HEK293 (cell line): ENCODE measurements around the gene PLD6.

Experiments
- HOXC10 ChIP-seq: sonication (generic); formaldehyde crosslinking; IDR thresholded peaks from 2 replicates; pipeline ENCODE4 v1.8.1; 2023; ENCODE audit warnings: mild to moderate bottlenecking, missing genetic modification reagents
- SP7 ChIP-seq: fragments of 450-650 bp; formaldehyde crosslinking; IDR thresholded peaks from 2 replicates; pipeline ENCODE4 v1.5.1; 2016; ENCODE audit warnings: missing biosample characterization, missing genetic modification characterization
- ZBTB1 ChIP-seq: fragments of 450-650 bp; formaldehyde crosslinking; IDR thresholded peaks from 2 replicates; pipeline ENCODE4 v1.5.1; 2016; ENCODE audit warnings: missing biosample characterization, missing genetic modification characterization
- ZFP3 ChIP-seq: fragments of 450-650 bp; formaldehyde crosslinking; IDR thresholded peaks from 2 replicates; pipeline ENCODE4 v1.5.1; 2016; ENCODE audit warnings: low read depth, missing biosample characterization, missing genetic modification characterization
- ZIC2 ChIP-seq: fragments of 450-650 bp; formaldehyde crosslinking; IDR thresholded peaks from 2 replicates; pipeline ENCODE4 v1.5.1; 2016; ENCODE audit warnings: missing biosample characterization, missing genetic modification characterization
- ZNF10 ChIP-seq: fragments of 450-650 bp; formaldehyde crosslinking; IDR thresholded peaks from 2 replicates; pipeline ENCODE4 v1.5.1; 2017; ENCODE audit warnings: missing biosample characterization, missing genetic modification characterization
- ZNF114 ChIP-seq: fragments of 450-650 bp; formaldehyde crosslinking; IDR thresholded peaks from 2 replicates; pipeline ENCODE4 v1.5.0; 2017; ENCODE audit warnings: missing biosample characterization, missing genetic modification characterization
- ZNF24 ChIP-seq: fragments of 450-650 bp; formaldehyde crosslinking; IDR thresholded peaks from 2 replicates; pipeline ENCODE4 v1.5.1; 2016; ENCODE audit warnings: missing biosample characterization, missing genetic modification characterization
- ZNF274 ChIP-seq, 2 experiments: fragments of 200-500 bp in 1 of 2; fragments of 450-650 bp in 1 of 2; sonication (Bioruptor generic) in 1 of 2; formaldehyde crosslinking in 1 of 2; IDR thresholded peaks; 2 replicates each; pipeline versions ENCODE4 v1.5.1 to v1.6.1; 2014 to 2016; ENCODE audit warnings: borderline replicate concordance in 1 of 2, inconsistent platforms in 1 of 2, low read length in 1 of 2, missing biosample characterization in 1 of 2, missing genetic modification characterization in 1 of 2
- ZNF292 ChIP-seq: fragments of 450-650 bp; formaldehyde crosslinking; IDR thresholded peaks from 2 replicates; pipeline ENCODE4 v1.5.1; 2016; ENCODE audit warnings: low read depth, missing biosample characterization, missing genetic modification characterization, borderline replicate concordance
- ZNF426 ChIP-seq: fragments of 450-650 bp; formaldehyde crosslinking; IDR thresholded peaks from 2 replicates; pipeline ENCODE4 v1.5.1; 2017; ENCODE audit warnings: missing biosample characterization, missing genetic modification characterization, mild to moderate bottlenecking, inconsistent platforms, moderate library complexity
- ZNF513 ChIP-seq: fragments of 450-650 bp; IDR thresholded peaks from 2 replicates; pipeline ENCODE4 v1.5.1; 2018; ENCODE audit warnings: missing biosample characterization, missing genetic modification characterization
- ZNF514 ChIP-seq: fragments of 450-650 bp; formaldehyde crosslinking; IDR thresholded peaks from 2 replicates; pipeline ENCODE4 v1.5.1; 2016; ENCODE audit warnings: missing biosample characterization, missing genetic modification characterization
- ZNF549 ChIP-seq: fragments of 450-650 bp; IDR thresholded peaks from 2 replicates; pipeline ENCODE4 v1.5.1; 2018; ENCODE audit warnings: missing biosample characterization, missing genetic modification characterization, mild to moderate bottlenecking, inconsistent platforms, moderate library complexity
- ZNF558 ChIP-seq: fragments of 450-650 bp; formaldehyde crosslinking; IDR thresholded peaks from 2 replicates; pipeline ENCODE4 v1.5.1; 2016; ENCODE audit warnings: missing biosample characterization, missing genetic modification characterization
- ZNF560 ChIP-seq: fragments of 450-650 bp; formaldehyde crosslinking; IDR thresholded peaks from 2 replicates; pipeline ENCODE4 v1.5.1; 2017; ENCODE audit warnings: missing biosample characterization, missing genetic modification characterization, borderline replicate concordance
- ZNF629 ChIP-seq: fragments of 450-650 bp; formaldehyde crosslinking; IDR thresholded peaks from 2 replicates; pipeline ENCODE4 v1.5.1; 2017; ENCODE audit warnings: missing biosample characterization, missing genetic modification characterization
- ZNF658 ChIP-seq: fragments of 450-650 bp; formaldehyde crosslinking; IDR thresholded peaks from 2 replicates; pipeline ENCODE4; 2016; ENCODE audit warnings: missing biosample characterization, missing genetic modification characterization
- ZNF664 ChIP-seq: fragments of 450-650 bp; formaldehyde crosslinking; IDR thresholded peaks from 2 replicates; pipeline ENCODE4 v1.5.1; 2016; ENCODE audit warnings: missing biosample characterization, missing genetic modification characterization
- ZNF670 ChIP-seq: fragments of 450-650 bp; formaldehyde crosslinking; IDR thresholded peaks from 2 replicates; pipeline ENCODE4 v1.5.1; 2016; ENCODE audit warnings: missing biosample characterization, missing genetic modification characterization, low read depth
- ZNF692 ChIP-seq: fragments of 450-650 bp; formaldehyde crosslinking; IDR thresholded peaks from 2 replicates; pipeline ENCODE4 v1.5.1; 2016; ENCODE audit warnings: missing biosample characterization, missing genetic modification characterization
- ZNF707 ChIP-seq: fragments of 450-650 bp; formaldehyde crosslinking; IDR thresholded peaks from 2 replicates; pipeline ENCODE4 v1.5.1; 2016; ENCODE audit warnings: missing biosample characterization, missing genetic modification characterization
- ZNF830 ChIP-seq: fragments of 450-650 bp; IDR thresholded peaks from 2 replicates; pipeline ENCODE4 v1.5.0; 2018; ENCODE audit warnings: missing biosample characterization, missing genetic modification characterization, low read depth, mild to moderate bottlenecking, moderate library complexity
- ZSCAN16 ChIP-seq: fragments of 450-650 bp; formaldehyde crosslinking; IDR thresholded peaks from 2 replicates; pipeline ENCODE4 v1.5.1; 2016; ENCODE audit warnings: missing biosample characterization, missing genetic modification characterization
- ZSCAN30 ChIP-seq: fragments of 450-650 bp; IDR thresholded peaks from 2 replicates; pipeline ENCODE4 v1.5.1; 2018; ENCODE audit warnings: missing biosample characterization, mild to moderate bottlenecking, missing genetic modification characterization, moderate library complexity
- TF ChIP-seq, protein P1 (sequence below): fragments of 450-650 bp; formaldehyde crosslinking; conservative IDR thresholded peaks from 2 replicates; pipeline ENCODE4 v1.5.1; 2016; ENCODE audit warnings: low read depth, missing biosample characterization, missing genetic modification characterization
- TF ChIP-seq, protein P2 (sequence below): fragments of 450-650 bp; formaldehyde crosslinking; IDR thresholded peaks from 2 replicates; pipeline ENCODE4 v1.5.1; 2016; ENCODE audit warnings: missing biosample characterization, missing genetic modification characterization, low read depth
- TF ChIP-seq, protein P3 (sequence below): fragments of 450-650 bp; formaldehyde crosslinking; IDR thresholded peaks from 2 replicates; pipeline ENCODE4 v1.5.1; 2016; ENCODE audit warnings: missing biosample characterization, missing genetic modification characterization

PLD6 gene

DNA sequence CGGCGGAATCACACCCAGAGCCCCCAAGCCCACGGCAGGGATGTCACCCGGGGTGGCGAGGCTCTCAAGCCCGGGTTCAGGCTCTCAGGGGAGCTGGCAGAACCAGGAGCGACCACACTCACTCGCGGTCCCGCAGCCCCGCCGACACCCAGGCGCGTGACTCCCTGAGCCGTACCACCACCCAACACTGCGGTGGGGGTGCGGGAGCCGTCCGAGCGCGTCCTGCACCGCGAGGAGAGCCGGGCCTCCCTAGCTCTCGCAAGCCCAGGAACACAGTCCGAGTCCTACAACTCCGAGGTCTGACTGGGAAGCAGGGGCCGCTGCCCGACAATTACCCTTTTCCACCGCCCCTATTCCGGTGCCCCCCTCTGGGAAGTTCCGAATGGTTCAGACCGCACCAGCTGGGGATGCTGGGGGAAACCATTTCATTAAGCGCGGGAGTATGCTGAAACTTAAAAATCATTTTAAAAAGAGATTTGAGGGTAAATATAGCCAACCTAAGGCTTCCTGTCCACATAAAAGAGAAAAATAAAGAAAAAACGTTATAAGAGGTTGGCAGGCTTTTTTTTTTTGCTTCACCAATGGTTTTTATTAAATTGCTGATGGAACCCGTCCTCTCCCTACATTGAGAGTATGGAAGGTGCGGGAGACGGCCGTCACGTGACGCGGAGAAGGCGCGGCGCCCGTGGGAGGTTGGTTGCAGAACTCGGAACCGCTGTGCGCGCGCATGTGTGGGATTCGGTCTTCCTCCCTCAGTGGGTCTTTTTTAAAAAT is 31.1 kb upstream of the PLD6 start, which contains the start of gene FLCN (continued):
- TF ChIP-seq, protein P1, sequence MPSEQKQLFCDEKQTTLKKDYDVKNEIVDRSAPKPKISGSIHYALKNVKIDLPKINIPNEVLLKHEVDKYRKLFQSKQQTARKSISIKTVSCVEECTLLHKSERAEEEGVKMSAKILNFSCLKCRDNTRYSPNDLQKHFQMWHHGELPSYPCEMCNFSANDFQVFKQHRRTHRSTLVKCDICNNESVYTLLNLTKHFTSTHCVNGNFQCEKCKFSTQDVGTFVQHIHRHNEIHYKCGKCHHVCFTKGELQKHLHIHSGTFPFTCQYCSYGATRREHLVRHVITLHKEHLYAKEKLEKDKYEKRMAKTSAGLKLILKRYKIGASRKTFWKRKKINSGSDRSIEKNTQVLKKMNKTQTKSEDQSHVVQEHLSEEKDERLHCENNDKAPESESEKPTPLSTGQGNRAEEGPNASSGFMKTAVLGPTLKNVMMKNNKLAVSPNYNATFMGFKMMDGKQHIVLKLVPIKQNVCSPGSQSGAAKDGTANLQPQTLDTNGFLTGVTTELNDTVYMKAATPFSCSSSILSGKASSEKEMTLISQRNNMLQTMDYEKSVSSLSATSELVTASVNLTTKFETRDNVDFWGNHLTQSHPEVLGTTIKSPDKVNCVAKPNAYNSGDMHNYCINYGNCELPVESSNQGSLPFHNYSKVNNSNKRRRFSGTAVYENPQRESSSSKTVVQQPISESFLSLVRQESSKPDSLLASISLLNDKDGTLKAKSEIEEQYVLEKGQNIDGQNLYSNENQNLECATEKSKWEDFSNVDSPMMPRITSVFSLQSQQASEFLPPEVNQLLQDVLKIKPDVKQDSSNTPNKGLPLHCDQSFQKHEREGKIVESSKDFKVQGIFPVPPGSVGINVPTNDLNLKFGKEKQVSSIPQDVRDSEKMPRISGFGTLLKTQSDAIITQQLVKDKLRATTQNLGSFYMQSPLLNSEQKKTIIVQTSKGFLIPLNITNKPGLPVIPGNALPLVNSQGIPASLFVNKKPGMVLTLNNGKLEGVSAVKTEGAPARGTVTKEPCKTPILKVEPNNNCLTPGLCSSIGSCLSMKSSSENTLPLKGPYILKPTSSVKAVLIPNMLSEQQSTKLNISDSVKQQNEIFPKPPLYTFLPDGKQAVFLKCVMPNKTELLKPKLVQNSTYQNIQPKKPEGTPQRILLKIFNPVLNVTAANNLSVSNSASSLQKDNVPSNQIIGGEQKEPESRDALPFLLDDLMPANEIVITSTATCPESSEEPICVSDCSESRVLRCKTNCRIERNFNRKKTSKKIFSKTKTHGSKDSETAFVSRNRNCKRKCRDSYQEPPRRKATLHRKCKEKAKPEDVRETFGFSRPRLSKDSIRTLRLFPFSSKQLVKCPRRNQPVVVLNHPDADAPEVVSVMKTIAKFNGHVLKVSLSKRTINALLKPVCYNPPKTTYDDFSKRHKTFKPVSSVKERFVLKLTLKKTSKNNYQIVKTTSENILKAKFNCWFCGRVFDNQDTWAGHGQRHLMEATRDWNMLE (tag by site-specific recombination): no peak
- TF ChIP-seq, protein P2, sequence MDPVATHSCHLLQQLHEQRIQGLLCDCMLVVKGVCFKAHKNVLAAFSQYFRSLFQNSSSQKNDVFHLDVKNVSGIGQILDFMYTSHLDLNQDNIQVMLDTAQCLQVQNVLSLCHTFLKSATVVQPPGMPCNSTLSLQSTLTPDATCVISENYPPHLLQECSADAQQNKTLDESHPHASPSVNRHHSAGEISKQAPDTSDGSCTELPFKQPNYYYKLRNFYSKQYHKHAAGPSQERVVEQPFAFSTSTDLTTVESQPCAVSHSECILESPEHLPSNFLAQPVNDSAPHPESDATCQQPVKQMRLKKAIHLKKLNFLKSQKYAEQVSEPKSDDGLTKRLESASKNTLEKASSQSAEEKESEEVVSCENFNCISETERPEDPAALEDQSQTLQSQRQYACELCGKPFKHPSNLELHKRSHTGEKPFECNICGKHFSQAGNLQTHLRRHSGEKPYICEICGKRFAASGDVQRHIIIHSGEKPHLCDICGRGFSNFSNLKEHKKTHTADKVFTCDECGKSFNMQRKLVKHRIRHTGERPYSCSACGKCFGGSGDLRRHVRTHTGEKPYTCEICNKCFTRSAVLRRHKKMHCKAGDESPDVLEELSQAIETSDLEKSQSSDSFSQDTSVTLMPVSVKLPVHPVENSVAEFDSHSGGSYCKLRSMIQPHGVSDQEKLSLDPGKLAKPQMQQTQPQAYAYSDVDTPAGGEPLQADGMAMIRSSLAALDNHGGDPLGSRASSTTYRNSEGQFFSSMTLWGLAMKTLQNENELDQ (tag by site-specific recombination): no peak
- TF ChIP-seq ZNF513 (tag by site-specific recombination) (no peak), SP7 (tag by site-specific recombination) (peak; percentile 91), ZSCAN30 (peak; percentile 42; the same call in 1 of the 2 replicates), ZIC2 (tag by site-specific recombination) (peak; percentile 57), ZNF274 (IDR thresholded peaks at IDR 0.05; ENCODE audit: low read length) (no peak), ZNF274 (tag by site-specific recombination; IDR thresholded peaks at IDR 0.05; ENCODE audit: borderline replicate concordance) (no peak), ZNF292 (tag by site-specific recombination) (no peak), ZNF629 (tag by site-specific recombination) (peak; percentile 23), ZNF10 (tag by site-specific recombination) (no peak), ZNF558 (tag by site-specific recombination) (0 out of 2 replicates have a peak, but pooled peaks have one; percentile 11), ZNF658 (tag by site-specific recombination) (no peak), ZBTB1 (tag by site-specific recombination) (peak; percentile 53; the same call in 1 of the 2 replicates), ZNF24 (tag by site-specific recombination) (no peak; the same call in 1 of the 2 replicates), ZNF830 (no peak), ZNF692 (tag by site-specific recombination) (no peak; the same call in 1 of the 2 replicates), ZNF514 (no peak), ZNF560 (no peak), ZFP3 (tag by site-specific recombination) (no peak), ZNF114 (tag by site-specific recombination) (no peak), ZNF664 (tag by site-specific recombination) (no peak), ZNF426 (tag by site-specific recombination) (no peak), ZNF707 (tag by site-specific recombination) (no peak), ZNF670 (tag by site-specific recombination) (no peak), ZNF549 (no peak), ZSCAN16 (tag by site-specific recombination) (no peak), HOXC10 (CRISPR knock-in tag) (no peak)
- TF ChIP-seq, protein P3, sequence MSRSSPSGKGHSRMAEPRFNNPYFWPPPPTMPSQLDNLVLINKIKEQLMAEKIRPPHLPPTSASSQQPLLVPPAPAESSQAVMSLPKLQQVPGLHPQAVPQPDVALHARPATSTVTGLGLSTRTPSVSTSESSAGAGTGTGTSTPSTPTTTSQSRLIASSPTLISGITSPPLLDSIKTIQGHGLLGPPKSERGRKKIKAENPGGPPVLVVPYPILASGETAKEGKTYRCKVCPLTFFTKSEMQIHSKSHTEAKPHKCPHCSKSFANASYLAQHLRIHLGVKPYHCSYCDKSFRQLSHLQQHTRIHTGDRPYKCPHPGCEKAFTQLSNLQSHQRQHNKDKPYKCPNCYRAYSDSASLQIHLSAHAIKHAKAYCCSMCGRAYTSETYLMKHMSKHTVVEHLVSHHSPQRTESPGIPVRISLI: no peak
